T-helper 1 cell (primary cell): ENCODE results near the gene ADGRD1.

Experiments
- DNase-seq, 5 donors: peaks; one replicate each; pipeline ENCODE4 v3.0.0-alpha.2; 2012 to 2020

Gene ADGRD1

GRCh38 chr12:130938186-130938585, 15.5 kb upstream of the ADGRD1 start:
- no peak for DNase-seq

GRCh38 chr12:130944878-130945277, 8.8 kb upstream of the ADGRD1 start:
- DNase-seq, result no peak

- no peak for DNase-seq
These were observed 7.8 kb upstream of the ADGRD1 start for GRCh38 chr12:130945786-130946492.

- DNase-seq, result no peak
These were observed 6.6 kb upstream of the ADGRD1 start for GRCh38 chr12:130947028-130947613.

- DNase-seq, result no peak
These were observed 5.6 kb upstream of the ADGRD1 start for GRCh38 chr12:130948136-130948535.

GRCh38 chr12:130948751-130949150, 5.0 kb upstream of the ADGRD1 start:
- no peak for DNase-seq

GRCh38 chr12:130949806-130950205, 3.9 kb upstream of the ADGRD1 start:
- no peak for DNase-seq

- DNase-seq, result no peak
These were observed 2.1 kb upstream of the ADGRD1 start for GRCh38 chr12:130951636-130952035.

GRCh38 chr12:130952171-130952954, 1.3 kb upstream of the ADGRD1 start:
- no peak for DNase-seq

- no peak for DNase-seq
These were observed 781 bp downstream of the ADGRD1 start for GRCh38 chr12:130954544-130954831.

- DNase-seq, result no peak
These were observed 1.6 kb downstream of the ADGRD1 start for GRCh38 chr12:130955238-130955816.

- DNase-seq, result no peak
These were observed 2.3 kb downstream of the ADGRD1 start for GRCh38 chr12:130956009-130956408.

- DNase-seq, result no peak
These were observed 3.0 kb downstream of the ADGRD1 start for GRCh38 chr12:130956456-130957303.

GRCh38 chr12:130957304-130957621, 3.6 kb downstream of the ADGRD1 start:
- DNase-seq, result no peak

- DNase-seq, result no peak
These were observed 4.9 kb downstream of the ADGRD1 start for GRCh38 chr12:130958557-130959140.

- DNase-seq, result no peak
These were observed 5.9 kb downstream of the ADGRD1 start for GRCh38 chr12:130959632-130960031.

- no peak for DNase-seq
These were observed 6.4 kb downstream of the ADGRD1 start for GRCh38 chr12:130960058-130960457.

- DNase-seq, result no peak
These were observed 7.1 kb downstream of the ADGRD1 start for GRCh38 chr12:130960787-130961186.

GRCh38 chr12:130961921-130962451, 8.3 kb downstream of the ADGRD1 start:
- DNase-seq, result no peak

- DNase-seq, result no peak
These were observed 11.5 kb downstream of the ADGRD1 start for GRCh38 chr12:130965214-130965613.

GRCh38 chr12:130965668-130966067, 12.0 kb downstream of the ADGRD1 start:
- no peak for DNase-seq

GRCh38 chr12:130966443-130967030, 12.8 kb downstream of the ADGRD1 start:
- no peak for DNase-seq
